SK-N-SH (cell line): ENCODE measurements around the gene PPP1R27.

Experiments
- EP300 ChIP-seq, 2 experiments: IDR thresholded peaks; 2 replicates each; pipeline versions ENCODE4 v1.4.0 to v1.6.1; 2012; ENCODE audit warnings: borderline replicate concordance in 1 of 2, low read depth in 1 of 2, low read length in 1 of 2
- EZH2phosphoT487 ChIP-seq: fragments of 200-600 bp; sonication (generic); IDR thresholded peaks from 2 replicates; pipeline ENCODE4 v1.6.1; 2017; ENCODE audit warnings: low read depth, mixed run types, mild to moderate bottlenecking, antibody characterized with exemption, moderate library complexity, borderline replicate concordance
- POLR2AphosphoS5 ChIP-seq: IDR thresholded peaks from 2 replicates; pipeline ENCODE4 v1.6.1; 2012; ENCODE audit warnings: low read depth, low read length
- RXRA ChIP-seq: IDR thresholded peaks from 2 replicates; pipeline ENCODE4 v1.4.0; 2012; ENCODE audit warnings: low read depth, mild to moderate bottlenecking, borderline replicate concordance
- SIN3A ChIP-seq: IDR thresholded peaks from 2 replicates; pipeline ENCODE4 v1.6.1; 2012; ENCODE audit warnings: low read depth, mild to moderate bottlenecking, low read length, moderate library complexity, borderline replicate concordance
- SMC3 ChIP-seq: IDR thresholded peaks from 2 replicates; pipeline ENCODE4 v1.6.1; 2012; ENCODE audit warnings: low read depth, low read length, improper control_type of control experiment
- USF2 ChIP-seq: fragments of 150-350 bp; IDR thresholded peaks from 2 replicates; pipeline ENCODE4 v1.6.1; 2017; ENCODE audit warnings: antibody characterized with exemption, low read length, low read depth, borderline replicate concordance
- YY1 ChIP-seq: IDR thresholded peaks from 2 replicates; pipeline ENCODE4 v1.4.0; 2012; ENCODE audit warnings: low read depth, mild to moderate bottlenecking
- TF ChIP-seq, protein P1 (sequence below): fragments of 200-600 bp; sonication (generic); IDR thresholded peaks from 2 replicates; pipeline ENCODE4 v1.6.1; 2017; ENCODE audit warnings: antibody characterized with exemption, mild to moderate bottlenecking, moderate library complexity
- TF ChIP-seq, protein P2 (sequence below): IDR thresholded peaks from 2 replicates; pipeline ENCODE4 v1.4.0; 2012; ENCODE audit warnings: low read depth, borderline replicate concordance
- TF ChIP-seq, protein P3 (sequence below): IDR thresholded peaks from 2 replicates; pipeline ENCODE4 v1.6.1; 2012; ENCODE audit warnings: mild to moderate bottlenecking, low read depth, low read length, moderate library complexity

GRCh38 chr17:81852237-81852636, 17.4 kb upstream of the PPP1R27 start:
- TF ChIP-seq, protein P1, sequence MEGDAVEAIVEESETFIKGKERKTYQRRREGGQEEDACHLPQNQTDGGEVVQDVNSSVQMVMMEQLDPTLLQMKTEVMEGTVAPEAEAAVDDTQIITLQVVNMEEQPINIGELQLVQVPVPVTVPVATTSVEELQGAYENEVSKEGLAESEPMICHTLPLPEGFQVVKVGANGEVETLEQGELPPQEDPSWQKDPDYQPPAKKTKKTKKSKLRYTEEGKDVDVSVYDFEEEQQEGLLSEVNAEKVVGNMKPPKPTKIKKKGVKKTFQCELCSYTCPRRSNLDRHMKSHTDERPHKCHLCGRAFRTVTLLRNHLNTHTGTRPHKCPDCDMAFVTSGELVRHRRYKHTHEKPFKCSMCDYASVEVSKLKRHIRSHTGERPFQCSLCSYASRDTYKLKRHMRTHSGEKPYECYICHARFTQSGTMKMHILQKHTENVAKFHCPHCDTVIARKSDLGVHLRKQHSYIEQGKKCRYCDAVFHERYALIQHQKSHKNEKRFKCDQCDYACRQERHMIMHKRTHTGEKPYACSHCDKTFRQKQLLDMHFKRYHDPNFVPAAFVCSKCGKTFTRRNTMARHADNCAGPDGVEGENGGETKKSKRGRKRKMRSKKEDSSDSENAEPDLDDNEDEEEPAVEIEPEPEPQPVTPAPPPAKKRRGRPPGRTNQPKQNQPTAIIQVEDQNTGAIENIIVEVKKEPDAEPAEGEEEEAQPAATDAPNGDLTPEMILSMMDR: no peak
- TF ChIP-seq RXRA (no peak), EP300 (IDR thresholded peaks at IDR 0.05; ENCODE audit: borderline replicate concordance in 1 of 2, low read depth in 1 of 2, low read length in 1 of 2) (no peak), SIN3A (no peak), YY1 (no peak), SMC3 (no peak), EZH2phosphoT487 (no peak), POLR2AphosphoS5 (no peak), USF2 (no peak)
- TF ChIP-seq, protein P2, sequence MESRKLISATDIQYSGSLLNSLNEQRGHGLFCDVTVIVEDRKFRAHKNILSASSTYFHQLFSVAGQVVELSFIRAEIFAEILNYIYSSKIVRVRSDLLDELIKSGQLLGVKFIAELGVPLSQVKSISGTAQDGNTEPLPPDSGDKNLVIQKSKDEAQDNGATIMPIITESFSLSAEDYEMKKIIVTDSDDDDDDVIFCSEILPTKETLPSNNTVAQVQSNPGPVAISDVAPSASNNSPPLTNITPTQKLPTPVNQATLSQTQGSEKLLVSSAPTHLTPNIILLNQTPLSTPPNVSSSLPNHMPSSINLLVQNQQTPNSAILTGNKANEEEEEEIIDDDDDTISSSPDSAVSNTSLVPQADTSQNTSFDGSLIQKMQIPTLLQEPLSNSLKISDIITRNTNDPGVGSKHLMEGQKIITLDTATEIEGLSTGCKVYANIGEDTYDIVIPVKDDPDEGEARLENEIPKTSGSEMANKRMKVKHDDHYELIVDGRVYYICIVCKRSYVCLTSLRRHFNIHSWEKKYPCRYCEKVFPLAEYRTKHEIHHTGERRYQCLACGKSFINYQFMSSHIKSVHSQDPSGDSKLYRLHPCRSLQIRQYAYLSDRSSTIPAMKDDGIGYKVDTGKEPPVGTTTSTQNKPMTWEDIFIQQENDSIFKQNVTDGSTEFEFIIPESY: no peak
- TF ChIP-seq, protein P3, sequence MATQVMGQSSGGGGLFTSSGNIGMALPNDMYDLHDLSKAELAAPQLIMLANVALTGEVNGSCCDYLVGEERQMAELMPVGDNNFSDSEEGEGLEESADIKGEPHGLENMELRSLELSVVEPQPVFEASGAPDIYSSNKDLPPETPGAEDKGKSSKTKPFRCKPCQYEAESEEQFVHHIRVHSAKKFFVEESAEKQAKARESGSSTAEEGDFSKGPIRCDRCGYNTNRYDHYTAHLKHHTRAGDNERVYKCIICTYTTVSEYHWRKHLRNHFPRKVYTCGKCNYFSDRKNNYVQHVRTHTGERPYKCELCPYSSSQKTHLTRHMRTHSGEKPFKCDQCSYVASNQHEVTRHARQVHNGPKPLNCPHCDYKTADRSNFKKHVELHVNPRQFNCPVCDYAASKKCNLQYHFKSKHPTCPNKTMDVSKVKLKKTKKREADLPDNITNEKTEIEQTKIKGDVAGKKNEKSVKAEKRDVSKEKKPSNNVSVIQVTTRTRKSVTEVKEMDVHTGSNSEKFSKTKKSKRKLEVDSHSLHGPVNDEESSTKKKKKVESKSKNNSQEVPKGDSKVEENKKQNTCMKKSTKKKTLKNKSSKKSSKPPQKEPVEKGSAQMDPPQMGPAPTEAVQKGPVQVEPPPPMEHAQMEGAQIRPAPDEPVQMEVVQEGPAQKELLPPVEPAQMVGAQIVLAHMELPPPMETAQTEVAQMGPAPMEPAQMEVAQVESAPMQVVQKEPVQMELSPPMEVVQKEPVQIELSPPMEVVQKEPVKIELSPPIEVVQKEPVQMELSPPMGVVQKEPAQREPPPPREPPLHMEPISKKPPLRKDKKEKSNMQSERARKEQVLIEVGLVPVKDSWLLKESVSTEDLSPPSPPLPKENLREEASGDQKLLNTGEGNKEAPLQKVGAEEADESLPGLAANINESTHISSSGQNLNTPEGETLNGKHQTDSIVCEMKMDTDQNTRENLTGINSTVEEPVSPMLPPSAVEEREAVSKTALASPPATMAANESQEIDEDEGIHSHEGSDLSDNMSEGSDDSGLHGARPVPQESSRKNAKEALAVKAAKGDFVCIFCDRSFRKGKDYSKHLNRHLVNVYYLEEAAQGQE: no peak
